ENCODE data around the gene ASB2.

- TF ChIP-seq CTCF (IDR thresholded peaks at IDR 0.05) (no peak), POLR2A (IDR thresholded peaks at IDR 0.05) (no peak)
These were observed 50.0 kb downstream of the ASB2 start for GRCh38 chr14:93926245-93926872.

Data from suprapubic skin (tissue), 3 donors.